HG03135 (cell line): Measurements from ENCODE around the gene GPR31.
"Not testable (repeated sequence)": the region's sequence is repeated elsewhere in the genome, so short reads cannot be mapped to it uniquely, and the experiment has no call there.

Source experiments
- ATAC-seq: cut with Tn5 transposase; IDR thresholded peaks from one replicate; pipeline ENCODE4 v1.9.1; 2021; ENCODE audit warnings: mild to moderate bottlenecking, moderate library complexity; ENCODE audit not compliant: unreplicated experiment

GPR31 gene

DNA sequence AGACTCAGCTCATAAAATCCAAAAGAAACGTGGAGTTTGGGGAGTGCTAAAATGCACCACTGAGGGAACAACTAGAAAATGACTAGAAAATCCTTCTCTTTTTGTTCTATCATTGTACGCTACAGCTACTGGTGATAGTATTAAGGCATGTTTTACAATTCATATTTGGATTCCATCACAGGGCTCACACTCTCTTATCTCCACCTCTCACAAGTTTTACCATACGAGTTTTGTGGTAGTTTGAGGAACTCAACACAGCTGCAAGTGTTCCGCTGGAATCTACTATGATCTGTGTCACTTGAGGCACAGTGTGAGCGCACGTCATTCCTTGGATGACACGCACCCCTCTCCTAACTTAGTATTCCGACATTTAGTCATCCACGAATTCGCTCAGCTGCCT lies 9.9 kb upstream of the GPR31 start:
- not testable (repeated sequence) for ATAC-seq

DNA sequence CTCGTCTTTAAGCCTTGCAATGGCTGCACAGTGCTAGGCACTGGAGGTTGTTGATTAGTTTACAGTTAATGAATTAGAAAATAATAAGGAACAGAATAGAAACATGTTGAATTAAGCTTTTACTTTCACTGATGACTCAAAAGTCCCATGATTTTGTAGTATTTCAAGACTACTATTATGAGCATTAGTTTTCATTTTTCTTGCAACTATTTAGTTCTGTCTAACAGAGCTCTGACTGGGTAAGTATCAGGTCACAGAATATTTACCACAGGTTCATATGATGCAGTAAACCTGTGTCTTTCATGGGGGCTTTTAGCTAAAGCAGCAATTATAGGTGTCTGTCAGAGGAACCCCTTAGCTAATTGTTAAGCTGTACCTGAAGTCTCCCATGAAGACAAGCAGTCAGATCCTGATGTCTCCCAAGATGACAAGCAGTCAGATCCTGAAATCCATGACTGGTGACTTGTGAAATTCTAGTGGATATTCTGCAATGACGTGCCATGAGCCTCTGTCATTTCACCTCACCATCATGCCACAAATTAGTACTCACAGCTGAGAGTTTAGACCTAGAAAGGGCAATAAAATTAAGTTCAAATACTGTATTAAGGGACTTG lies 8.2 kb upstream of the GPR31 start:
- ATAC-seq, result no peak

DNA sequence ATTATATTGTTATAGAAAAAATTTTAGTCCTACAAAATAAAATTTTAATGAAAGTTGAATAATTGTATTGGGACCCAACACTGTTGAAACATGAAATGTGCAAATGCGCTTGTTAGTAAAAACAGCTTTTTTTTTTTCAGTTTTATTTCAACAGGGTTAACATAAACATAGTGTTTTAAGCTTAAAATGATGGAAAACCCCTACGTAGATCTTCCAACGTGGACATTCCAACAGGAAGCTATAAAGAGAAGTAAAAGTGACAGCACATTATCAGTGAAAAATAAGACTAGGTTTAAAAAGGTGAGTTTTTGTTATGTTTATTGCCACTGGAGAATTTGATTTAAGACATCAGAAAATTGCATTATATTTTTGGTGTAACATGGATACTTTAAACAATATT lies 6.5 kb upstream of the GPR31 start:
- ATAC-seq, result no peak

DNA sequence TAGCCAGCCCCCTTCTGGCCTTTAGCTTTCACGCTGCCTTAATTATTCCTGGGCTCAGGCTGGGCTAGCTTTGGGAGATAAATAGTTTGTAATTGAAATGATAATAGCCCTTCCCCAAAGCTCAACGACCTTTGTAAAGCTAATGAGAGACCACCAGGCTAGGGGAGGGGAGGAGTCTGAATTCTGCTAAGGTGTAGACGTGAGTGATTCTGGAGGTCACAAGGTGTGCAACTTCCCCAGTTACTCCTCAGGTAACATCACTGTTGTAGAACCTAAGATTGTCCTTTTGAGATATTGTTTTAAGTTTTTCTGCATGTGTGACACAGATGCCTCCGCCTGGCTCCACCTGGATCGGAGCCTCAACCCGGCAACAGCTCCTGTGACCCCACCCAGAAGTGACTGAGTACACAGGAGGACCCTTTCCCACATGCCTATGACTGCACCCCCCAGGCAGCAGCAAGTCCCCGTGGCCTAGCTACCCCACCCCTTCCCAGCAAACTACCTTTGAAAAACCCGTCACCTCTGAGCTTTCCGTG lies 5.8 kb upstream of the GPR31 start:
- no peak for ATAC-seq

DNA sequence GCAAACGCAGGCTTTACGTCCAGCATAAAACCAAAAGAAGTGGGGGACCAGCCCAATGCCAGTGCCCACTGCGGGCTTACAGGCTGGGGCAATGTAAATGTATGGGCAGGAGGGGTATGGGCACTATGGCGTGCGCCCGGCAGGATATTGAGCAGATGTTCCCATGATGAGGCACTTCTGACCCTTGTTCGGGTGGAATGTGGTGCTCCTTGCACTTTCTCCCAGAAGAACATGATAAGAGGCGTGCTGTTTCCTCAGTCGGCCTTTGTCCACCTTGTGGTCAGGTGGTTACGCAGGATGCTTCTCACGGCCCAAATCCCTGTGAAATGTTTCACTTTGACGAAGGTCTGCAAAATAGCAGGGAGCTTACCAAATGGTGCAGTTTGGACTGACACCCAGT lies 4.8 kb upstream of the GPR31 start:
- ATAC-seq, result no peak

DNA sequence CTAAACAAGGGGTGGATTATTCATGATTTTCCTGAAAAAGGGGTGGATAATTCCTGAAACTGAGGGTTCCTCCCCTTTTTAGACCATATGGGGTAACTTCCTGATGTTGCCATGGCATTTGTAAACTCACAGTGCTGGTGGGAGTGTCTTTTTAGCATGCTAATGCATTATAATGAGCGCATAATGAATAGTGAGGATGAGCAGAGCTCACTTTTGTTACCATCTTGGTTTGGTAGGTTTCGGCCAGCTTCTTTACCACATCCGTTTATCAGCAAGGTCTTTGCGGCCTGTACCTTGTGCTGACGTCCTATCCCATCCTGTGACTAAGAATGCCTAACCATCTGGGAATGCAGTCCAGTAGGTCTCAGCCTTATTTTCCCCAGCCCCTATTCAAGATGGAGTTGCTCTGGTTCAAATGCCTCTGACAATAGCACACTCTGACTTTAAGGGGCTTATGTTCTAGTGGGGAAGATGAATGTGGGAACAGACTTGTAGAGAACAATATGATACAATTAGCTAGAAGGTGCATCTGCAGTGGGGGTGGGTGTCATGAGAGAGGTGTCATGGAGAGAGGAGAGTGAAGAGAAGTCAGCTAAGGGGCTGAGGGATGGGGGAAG lies 4.2 kb upstream of the GPR31 start:
- no peak for ATAC-seq

DNA sequence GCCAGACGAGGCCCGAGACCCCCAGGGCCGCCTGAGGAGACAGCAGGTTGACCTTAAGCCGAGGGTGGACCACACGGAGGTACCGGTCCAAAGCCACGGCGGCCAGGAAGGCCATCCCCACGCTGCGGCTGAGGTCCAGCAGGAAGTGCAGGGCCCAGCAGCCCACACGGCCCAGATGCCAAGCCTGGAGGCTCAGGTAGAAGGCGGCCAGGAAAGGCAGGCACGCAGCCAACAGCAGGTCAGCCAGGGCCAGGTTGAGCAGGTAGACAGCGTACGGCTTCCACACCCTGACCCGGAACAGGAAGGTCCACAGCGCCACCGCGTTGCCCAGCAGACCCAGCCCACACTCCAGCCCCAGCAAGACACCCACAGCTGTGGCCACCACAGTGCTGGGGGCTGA lies 366 bp downstream of the GPR31 start:
- no peak for ATAC-seq

DNA sequence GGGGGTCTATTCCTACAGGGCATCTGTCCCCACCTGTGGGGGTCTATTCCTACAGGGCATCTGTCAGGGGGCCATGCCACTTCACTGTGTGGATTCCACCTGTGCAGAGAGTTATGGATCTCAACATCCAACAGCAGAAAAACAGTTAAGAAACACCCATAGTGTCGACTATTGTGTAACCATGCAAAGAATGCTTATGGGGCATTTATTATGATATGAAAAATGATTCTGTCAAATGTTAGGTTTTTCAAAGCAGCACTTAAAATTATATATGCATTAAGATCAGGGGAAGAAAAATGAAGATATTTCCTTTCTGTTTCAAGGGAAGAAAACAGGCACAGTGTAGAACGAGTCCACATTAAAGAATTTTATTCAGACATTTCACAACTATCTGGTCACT lies 2.9 kb downstream of the GPR31 start:
- no peak for ATAC-seq

DNA sequence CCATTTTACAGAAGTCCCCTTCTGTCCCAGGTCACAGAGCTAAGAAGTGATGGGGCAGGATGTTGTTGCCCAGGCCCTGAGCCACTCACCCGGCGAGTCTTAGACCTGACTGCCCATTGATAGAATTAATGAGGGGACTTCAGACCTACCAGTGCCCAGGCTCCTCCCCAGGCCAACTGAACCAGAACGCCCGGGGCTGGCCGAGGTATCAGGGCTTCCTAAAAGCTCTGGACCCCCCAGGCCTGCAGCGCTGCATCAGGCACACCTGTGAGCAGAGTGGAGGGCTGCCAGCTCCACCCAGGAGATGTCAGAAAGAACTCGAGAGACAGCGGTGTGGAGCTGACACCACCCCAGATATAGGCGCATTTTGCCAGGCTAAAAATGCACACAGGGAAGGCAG lies 3.5 kb downstream of the GPR31 start:
- ATAC-seq, result no peak

DNA sequence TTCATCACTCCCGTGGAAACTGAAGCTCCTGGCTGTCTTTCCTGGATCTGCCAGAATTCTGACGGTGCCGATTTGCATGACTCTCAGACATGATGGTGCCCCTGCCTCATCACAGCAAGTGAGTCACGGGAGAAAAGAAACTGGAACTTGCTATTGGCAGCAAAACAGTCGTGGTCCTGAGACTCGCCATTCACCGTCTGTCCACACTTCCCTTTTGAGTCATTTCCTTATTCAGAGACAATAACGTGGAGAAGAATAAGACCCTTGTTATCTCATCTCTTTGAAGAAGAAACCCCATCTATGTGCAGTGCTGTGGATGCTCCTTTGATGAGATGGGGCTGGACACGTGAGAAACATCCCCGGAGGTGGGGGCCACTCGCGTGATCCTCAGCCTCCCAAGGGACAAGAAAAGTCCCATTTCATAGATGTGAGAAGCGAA lies 4.2 kb downstream of the GPR31 start:
- ATAC-seq, result peak; percentile 51

DNA sequence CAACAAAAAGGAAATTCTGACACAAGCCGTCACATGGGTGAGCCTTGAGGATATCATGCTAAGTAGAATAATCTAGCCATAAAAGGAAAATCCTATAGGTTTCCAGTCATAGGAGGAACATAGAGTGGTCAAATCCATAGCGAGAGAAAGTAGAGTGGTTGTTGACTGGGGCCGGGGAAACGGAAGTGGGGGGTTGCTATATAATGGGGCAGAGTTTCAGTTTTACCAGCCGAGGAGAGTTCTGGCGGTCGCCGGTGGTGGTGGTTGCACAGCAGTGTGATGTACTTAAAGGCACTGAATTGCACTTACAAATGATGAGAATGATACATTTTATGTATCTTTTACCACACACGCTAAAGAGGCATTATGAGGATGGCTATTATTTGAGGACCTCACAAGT lies 4.9 kb downstream of the GPR31 start:
- peak; percentile 34 for ATAC-seq

DNA sequence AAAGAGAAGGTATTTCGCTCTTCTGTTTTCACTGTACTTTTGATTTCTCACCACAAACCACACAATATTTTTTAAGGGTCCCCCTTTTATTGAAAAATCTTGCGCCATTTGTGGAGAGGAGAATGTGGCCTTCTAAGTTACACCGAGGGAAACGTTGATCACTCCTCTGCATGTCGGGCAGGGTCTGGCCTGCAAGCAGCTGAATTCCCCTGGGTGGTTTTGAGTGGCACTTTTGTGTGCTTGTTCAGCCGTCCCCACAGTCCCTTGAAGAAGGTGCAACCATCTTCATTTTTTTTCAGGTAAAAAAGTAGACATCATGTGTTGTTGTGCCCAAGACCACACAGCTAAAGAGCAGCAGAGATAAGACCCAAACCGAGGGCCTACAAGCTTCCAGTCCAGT lies 6.1 kb downstream of the GPR31 start:
- ATAC-seq, result no peak

DNA sequence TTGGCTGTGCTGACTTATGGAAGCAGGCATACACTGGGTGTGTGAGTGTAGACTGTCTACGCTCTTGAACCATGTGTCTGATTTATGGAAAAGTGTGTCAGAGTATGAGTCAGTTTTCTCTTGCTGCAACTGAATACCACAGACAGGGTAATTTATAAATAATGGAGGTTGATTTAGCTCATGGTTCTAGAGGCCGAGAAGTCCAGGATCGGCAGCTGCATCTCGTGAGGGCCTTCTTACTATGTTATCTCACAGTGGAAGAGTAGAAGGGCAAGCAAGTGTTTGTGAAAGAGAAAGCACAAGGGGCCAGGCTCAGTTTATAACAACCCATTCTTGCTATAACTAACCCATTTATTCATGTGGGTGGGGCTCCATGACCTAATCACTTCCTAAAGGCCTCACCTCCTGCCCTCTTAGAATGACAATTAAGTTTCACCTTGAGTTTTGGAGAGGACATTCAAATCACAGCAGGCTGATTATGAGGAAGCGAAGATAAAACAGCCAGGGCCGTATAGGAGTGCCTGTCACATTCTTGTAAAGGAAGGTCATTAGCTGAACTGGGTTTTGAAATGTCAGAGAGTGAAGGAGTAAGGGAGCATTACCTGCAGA lies 6.7 kb downstream of the GPR31 start:
- peak; percentile 50 for ATAC-seq

DNA sequence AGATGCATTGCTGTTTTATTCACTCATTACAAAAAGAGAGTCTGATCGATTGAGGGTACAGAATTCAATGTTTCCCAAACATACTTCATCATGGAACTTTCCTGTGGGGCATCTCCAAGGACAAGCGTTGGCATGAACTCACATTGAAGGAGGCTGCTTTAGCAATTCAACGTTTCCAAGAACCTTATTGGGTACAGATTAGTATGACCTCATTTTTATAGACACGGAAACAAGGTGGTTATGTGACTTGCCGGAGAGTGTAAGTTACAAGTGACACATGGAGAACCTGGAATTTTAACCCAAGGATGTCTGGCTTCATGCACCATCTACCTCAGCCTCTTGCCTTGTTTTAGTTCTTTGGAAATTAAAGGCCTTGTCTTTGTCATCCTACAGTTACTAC lies 8.8 kb downstream of the GPR31 start:
- ATAC-seq, result no peak

DNA sequence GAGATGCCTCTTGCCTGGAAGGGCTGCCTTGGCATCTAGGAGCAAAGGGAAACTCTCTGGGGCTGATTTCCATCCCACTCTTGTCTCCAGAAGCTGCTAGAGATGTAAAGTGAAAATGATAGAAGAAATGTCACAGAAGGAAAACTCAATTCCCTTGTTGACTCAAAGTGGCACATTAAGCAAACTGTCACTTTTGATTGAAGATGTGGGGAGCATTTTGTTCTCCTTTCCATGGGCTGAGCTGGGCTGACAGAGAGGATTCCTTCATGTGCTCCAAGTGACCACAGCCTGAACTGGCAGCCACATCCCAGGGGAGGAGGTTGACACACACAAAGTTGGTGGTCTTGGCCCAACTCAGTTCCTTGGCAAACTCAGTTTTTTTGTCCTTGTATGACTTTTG lies 9.8 kb downstream of the GPR31 start:
- no peak for ATAC-seq

DNA sequence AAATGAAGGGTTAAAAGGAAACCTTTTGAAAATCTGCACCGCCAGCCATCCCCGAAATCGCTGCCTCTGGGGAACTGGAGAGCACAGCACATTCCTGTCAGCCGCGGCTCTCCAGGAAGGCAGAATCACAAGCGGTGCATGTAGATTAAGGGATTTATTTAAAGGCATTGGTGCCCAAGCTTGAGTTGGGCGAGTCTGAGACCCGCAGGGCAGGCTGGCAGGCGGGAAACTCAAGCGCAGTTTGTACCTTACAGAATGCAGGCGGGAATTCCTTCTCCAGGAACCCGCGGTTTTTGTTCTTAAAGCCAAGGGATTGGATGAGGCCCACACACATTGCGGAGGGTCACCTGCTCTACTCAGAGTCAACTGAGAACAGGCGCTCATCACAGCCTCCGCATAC lies 10.8 kb downstream of the GPR31 start:
- no peak for ATAC-seq

DNA sequence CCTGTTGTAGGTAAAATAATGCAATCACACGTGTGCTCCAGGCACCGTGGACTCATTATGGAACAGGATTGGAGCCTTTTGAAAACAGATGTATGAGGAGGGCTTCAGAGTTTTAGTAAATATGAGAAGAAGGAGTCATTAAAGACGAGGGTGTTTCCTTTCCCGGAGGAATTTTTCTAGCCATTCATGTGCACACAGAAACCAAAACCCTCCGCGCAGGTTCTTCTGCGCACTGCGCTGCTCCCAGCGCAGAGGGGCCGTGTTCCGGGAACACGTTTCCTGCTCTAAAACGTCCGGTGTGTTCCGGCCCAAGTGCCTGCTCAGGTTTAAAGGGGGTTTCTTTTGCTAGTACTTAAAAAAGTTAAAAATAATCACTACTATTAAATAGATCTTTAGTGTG lies 11.6 kb downstream of the GPR31 start:
- ATAC-seq, result no peak

DNA sequence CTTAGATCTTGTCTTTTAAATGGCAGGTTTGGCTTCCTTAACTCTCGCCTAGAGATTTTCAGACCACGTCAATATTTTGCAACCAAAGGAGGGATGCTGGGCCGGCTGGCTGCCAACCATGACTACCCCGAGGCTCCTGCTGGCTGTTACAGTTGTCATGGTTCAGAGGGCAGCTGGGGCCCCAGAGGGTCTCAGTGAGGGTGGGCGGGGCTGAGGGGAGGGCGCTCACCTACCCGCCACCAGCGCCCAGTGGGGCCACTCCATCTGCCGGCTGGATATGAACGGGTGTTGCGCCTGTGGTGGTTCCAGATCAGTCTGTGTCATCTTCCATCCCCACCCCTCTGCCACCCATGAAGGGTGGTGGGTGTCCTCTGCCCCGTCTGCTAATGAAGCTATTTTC lies 12.3 kb downstream of the GPR31 start:
- ATAC-seq, result no peak

DNA sequence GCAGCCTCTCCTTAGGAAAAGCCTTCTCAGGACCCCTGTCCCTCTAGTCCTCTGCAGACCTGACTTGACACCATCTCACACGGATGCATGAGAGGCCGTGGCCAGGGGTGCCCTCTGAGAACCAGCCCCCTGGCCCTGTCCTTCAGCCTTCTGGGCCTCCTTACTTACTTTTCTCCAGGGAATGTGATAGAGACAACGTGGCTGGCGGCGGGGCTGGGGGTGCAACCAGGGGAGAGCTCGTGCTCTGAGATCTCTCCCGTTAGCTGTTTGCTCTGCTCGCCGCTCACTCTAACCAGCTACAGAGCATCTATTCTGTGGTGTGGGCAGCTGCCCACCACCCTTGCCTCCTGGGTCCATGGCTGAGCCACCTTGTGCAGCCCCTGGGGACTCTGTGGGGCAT lies 14.7 kb downstream of the GPR31 start:
- ATAC-seq, result no peak

DNA sequence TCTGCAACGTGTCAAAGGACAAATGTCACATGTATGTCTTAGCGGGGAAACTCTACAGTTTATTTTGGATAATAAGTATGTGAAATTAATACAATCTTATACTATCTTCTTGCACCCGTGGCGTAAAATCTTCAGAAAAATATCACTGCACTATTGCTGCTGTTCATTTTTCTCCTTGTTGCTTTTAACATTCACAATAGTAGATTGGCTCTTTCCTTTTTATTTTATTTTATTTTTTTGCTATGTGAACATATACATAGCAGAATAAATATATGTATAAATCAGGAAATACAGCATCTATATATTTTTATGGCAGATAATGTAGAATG lies 15.4 kb downstream of the GPR31 start:
- ATAC-seq, result no peak

DNA sequence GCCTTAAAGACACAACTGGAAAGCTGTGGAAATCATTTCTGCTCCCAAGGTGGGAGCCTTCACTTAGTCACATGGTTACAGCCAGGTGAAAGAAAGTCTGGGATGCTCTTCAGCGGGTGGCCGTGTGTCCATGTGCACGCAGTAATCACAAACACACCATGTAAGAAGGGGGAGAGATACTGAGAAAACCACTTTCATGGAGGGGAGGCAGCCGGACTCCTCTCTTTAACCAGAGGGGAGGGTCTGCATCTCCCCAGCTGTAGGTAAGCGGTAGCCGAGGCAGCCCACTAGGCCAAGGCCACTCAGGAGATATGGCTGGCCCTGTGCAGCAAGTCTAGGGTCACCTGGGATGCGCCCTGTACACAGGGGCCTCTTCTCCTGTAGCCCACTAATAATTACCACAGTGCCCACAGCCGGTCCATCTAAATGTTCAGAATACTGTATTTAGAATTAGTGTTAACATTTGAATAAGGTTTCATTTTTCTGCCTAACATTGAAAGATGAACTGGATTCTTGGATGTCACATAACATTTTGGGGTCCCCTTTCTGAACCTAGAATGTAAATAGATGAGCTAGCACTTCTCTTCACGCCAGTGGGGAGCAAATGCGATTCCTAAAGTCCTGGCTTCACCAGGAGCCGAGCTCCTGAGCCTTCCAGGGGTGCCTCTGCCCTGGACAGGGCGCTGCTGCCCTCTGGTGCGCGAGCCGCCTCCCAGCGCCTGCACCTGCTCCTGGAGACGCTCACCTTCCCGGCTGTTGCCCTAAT lies 15.9 kb downstream of the GPR31 start:
- ATAC-seq, result no peak
